Breast epithelium (tissue), 4 donors: ENCODE results near the gene TENM4. TPM values are rescaled to one million over a fixed set of nuclear protein-coding genes. Genes with fewer than 3 reads are reported as not detected.

Experiments
- DNase-seq, 2 donors: peaks; one replicate each; pipeline ENCODE4 v3.0.0-alpha.2; 2019; ENCODE audit warnings: low spot score in 2 of 2
- H3K27ac ChIP-seq, 2 donors: fragments of 200-600 bp; sonication (generic) in 1 of 2; one replicate each; pipeline ENCODE4 v1.5.1; 2016 to 2019; ENCODE audit warnings: mild to moderate bottlenecking in 1 of 2
- H3K27me3 ChIP-seq, 2 donors: fragments of 200-600 bp; sonication (generic) in 1 of 2; one replicate each; pipeline versions ENCODE4 v1.5.1 to v1.6.0; 2017 to 2019; ENCODE audit warnings: control low read depth in 1 of 2, mild to moderate bottlenecking in 1 of 2
- H3K36me3 ChIP-seq: fragments of 200-600 bp; one replicate; pipeline ENCODE4 v1.5.1; 2019
- H3K4me1 ChIP-seq, 2 donors: fragments of 200-600 bp; sonication (generic); one replicate each; pipeline ENCODE4 v1.5.1; 2016 to 2019; ENCODE audit warnings: control low read depth in 1 of 2
- H3K4me3 ChIP-seq, 3 donors: fragments of 200-600 bp; sonication (generic); 1 replicate in 2 of 3; 2 replicates in 1 of 3; pipeline ENCODE4 v1.5.1; 2016 to 2019; ENCODE audit warnings: mild to moderate bottlenecking in 3 of 3, moderate library complexity in 2 of 3
- H3K9me3 ChIP-seq, 2 donors: fragments of 200-600 bp; sonication (generic) in 1 of 2; one replicate each; pipeline ENCODE4 v1.5.1; 2016 to 2019; ENCODE audit warnings: control low read depth in 1 of 2
- CTCF ChIP-seq, 3 donors: fragments of 450-650 bp; IDR thresholded peaks; one replicate each; pipeline ENCODE4 v1.5.1; 2016 to 2017; ENCODE audit warnings: antibody characterized with exemption in 3 of 3, mild to moderate bottlenecking in 3 of 3, moderate library complexity in 3 of 3
- POLR2A ChIP-seq: fragments of 450-650 bp; IDR thresholded peaks from one replicate; pipeline ENCODE4 v1.6.1; 2016; ENCODE audit warnings: antibody characterized with exemption, mild to moderate bottlenecking, moderate library complexity
- POLR2AphosphoS5 ChIP-seq, 3 donors: sonication (generic); formaldehyde crosslinking; IDR thresholded peaks; one replicate each; pipeline ENCODE4 v1.6.1; 2017; ENCODE audit warnings: antibody characterized with exemption in 3 of 3
- intact Hi-C: fragments of 100-400 bp; cut with DNase I; formaldehyde crosslinking; loops from one replicate; pipeline ENCODE4 v1.15.1; 2023; ENCODE audit warnings: low total_unique reads
- total RNA-seq, 3 donors: library from RNA; depleted of rRNA; stranded (reverse); fragments of >200 nt; gene quantifications; one replicate each; pipeline ENCODE4 v1.1.0, GENCODE V29; 2016

TENM4 gene
- total RNA-seq, 3 donors from 2014 or later = 0.29 to 7.9 (median 4.8) TPM

GRCh38 chr11:79100093-79100910 is 340.5 kb downstream of the TENM4 start:
- H3K27me3 ChIP-seq = no peaks in the 10 kb centered on the region
- no peak for DNase-seq

GRCh38 chr11:79098146-79098545 is 342.7 kb downstream of the TENM4 start:
- Histone ChIP-seq H3K27ac (peak overlapping the region in 1 of 2 donors; percentile 17), H3K4me1 (no peaks in the 10 kb centered on the region)

More at GRCh38 chr11:79100093-79100910, 340.5 kb downstream of the TENM4 start:
- TF ChIP-seq POLR2AphosphoS5 (IDR thresholded peaks at IDR 0.05) (no peak), CTCF (IDR thresholded peaks at IDR 0.05) (peak in 2 of 3 donors; percentile 56 to 57)
- H3K36me3 ChIP-seq = no peaks in the 10 kb centered on the region
- no peak overlapping the region for H3K27ac ChIP-seq
- H3K9me3 ChIP-seq = no peaks in the 10 kb centered on the region
- H3K4me3 ChIP-seq = no peak overlapping the region
- H3K4me1 ChIP-seq = no peaks in the 10 kb centered on the region
- intact Hi-C loops = no loop called here

GRCh38 chr11:79097246-79097875 is 343.5 kb downstream of the TENM4 start:
- no peaks in the 10 kb centered on the region for H3K36me3 ChIP-seq
- peaks cover 8 to 12% of the 10 kb centered on the region in 2 donors for H3K9me3 ChIP-seq
- no peaks in the 10 kb centered on the region for H3K27me3 ChIP-seq
- H3K27ac ChIP-seq = peak overlapping the region in 1 of 2 donors; percentile 21
- peak in 1 of 2 donors; percentile 33 for DNase-seq
- no peak for TF ChIP-seq POLR2A
- TF ChIP-seq CTCF (IDR thresholded peaks at IDR 0.05) = no peak
- no peak for TF ChIP-seq POLR2AphosphoS5 (IDR thresholded peaks at IDR 0.05)
- intact Hi-C loops = no loop called here
- H3K4me1 ChIP-seq = no peaks in the 10 kb centered on the region
- no peak overlapping the region for H3K4me3 ChIP-seq

More at GRCh38 chr11:79098146-79098545, 342.7 kb downstream of the TENM4 start:
- Histone ChIP-seq H3K9me3 (peaks cover 6 to 9% of the 10 kb centered on the region in 2 donors), H3K27me3 (no peaks in the 10 kb centered on the region), H3K4me3 (no peak overlapping the region), H3K36me3 (no peaks in the 10 kb centered on the region)
- TF ChIP-seq POLR2AphosphoS5 (IDR thresholded peaks at IDR 0.05) = no peak
- no peak for TF ChIP-seq CTCF (IDR thresholded peaks at IDR 0.05)
- no peak for TF ChIP-seq POLR2A
- DNase-seq = no peak
- intact Hi-C loops = no loop called here

- no peak for DNase-seq
- intact Hi-C loops = no loop called here
- H3K4me1 ChIP-seq = no peaks in the 10 kb centered on the region
- TF ChIP-seq CTCF (IDR thresholded peaks at IDR 0.05) (no peak), POLR2A (no peak), POLR2AphosphoS5 (IDR thresholded peaks at IDR 0.05) (no peak)
- H3K9me3 ChIP-seq = peaks cover 8 to 12% of the 10 kb centered on the region in 2 donors
- H3K27ac ChIP-seq = no peak overlapping the region
- H3K36me3 ChIP-seq = no peaks in the 10 kb centered on the region
- H3K27me3 ChIP-seq = no peaks in the 10 kb centered on the region
- H3K4me3 ChIP-seq = no peak overlapping the region
Observed at GRCh38 chr11:79095424-79095823, 345.4 kb downstream of the TENM4 start.

GRCh38 chr11:79094616-79095015 is 346.2 kb downstream of the TENM4 start:
- Histone ChIP-seq H3K36me3 (no peaks in the 10 kb centered on the region), H3K4me3 (no peak overlapping the region), H3K9me3 (peaks cover 8 to 12% of the 10 kb centered on the region in 2 donors), H3K27ac (no peak overlapping the region), H3K4me1 (no peaks in the 10 kb centered on the region), H3K27me3 (no peaks in the 10 kb centered on the region)
- TF ChIP-seq POLR2AphosphoS5 (IDR thresholded peaks at IDR 0.05) = no peak
- no peak for TF ChIP-seq POLR2A
- no peak for TF ChIP-seq CTCF (IDR thresholded peaks at IDR 0.05)
- DNase-seq = no peak
- intact Hi-C loops = no loop called here
